Left forelimb (tissue), 1 donor: ENCODE measurements around the gene HECTD2.
"Not testable (repeated sequence)": the region's sequence is repeated elsewhere in the genome, so short reads cannot be mapped to it uniquely, and the experiment has no call there.

ENCODE experiments used
- DNase-seq: peaks from one replicate; pipeline ENCODE4 v3.0.0-alpha.2; 2018; ENCODE audit warnings: low spot score

Gene HECTD2

GRCh38 chr10:91411621-91412020, 1.5 kb downstream of the HECTD2 start:
- no peak for DNase-seq

GRCh38 chr10:91412354-91413087, 2.4 kb downstream of the HECTD2 start:
- no peak for DNase-seq

DNA sequence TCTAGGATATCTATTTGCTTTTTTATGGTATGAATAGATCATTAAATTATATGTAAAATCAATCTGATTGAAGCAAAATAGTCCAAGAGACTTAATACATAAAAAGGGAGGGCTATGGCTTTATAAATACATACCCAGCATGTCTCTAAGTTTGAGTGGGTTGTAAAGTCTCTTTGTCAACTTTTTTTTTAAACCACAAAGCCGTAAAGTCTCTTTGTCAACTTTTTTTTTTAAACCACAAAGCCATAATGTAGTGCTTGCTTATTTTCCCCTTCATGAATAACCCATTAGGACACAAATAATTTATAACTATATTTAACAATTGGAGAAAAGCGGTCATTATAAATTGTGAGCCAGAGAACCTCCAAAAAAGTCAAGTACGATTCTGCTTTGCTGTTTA, 5.7 kb downstream of the HECTD2 start:
- no peak for DNase-seq

DNA sequence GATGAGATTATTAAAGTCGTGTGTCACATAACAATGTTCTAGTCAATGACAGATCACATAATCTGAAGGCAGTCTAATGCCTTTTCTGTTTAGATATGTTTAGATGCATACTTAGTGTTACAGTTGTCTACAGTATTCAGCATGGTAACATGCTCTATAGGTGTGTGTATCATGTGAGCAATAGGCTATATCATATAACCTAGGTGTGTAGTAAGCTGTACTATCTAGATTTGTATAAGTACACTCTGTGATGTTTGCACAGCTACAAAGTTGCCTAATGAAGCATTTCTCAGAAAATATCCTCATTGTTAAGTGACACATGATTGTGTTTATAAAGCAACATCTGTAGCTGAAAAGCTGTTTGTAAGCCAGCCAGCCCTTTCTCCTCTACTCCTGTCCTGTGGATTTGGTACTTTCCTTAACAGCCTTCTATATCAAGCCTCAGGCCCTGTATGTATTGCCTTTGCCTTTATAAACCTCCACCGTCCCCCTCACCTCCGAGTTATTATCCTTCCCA, 6.3 kb downstream of the HECTD2 start:
- no peak for DNase-seq

DNA sequence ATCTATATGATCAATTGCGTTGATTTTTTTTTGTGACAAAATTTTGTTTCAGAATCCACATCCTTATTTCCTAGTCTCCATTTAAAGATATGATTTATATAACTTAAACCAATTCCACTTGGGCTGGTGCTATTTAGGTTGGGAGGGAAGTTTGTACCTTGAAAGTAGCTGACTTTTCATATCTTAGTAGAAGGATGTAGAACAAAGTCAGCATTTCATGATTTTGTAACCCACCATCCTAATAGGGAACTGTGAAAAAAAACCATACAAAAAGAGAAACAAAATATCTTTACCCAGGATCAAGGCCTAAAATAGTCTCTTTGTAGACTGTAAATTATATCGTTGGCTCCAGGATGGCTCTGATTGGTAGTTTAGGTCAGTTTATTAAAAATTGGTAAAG, 8.3 kb downstream of the HECTD2 start:
- no peak for DNase-seq

DNA sequence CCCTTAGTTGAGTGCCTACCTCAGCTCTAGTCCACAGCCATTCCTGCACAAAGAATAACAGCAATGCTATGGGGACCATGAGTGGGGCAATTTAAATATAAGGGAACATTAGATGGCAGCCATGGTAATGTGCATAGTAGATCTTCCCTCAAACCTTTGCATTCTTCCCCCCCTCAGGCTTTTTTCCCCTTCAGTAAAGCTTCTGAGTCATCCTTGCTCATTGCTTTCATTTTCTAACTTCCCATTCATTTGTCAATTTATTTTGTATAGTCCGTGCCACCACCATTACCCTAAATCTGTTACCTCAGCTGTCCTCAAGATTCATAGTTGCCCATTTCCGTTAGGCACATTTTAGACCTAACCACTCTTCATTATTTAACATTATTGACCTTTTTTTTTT, 10.7 kb downstream of the HECTD2 start:
- no peak for DNase-seq

DNA sequence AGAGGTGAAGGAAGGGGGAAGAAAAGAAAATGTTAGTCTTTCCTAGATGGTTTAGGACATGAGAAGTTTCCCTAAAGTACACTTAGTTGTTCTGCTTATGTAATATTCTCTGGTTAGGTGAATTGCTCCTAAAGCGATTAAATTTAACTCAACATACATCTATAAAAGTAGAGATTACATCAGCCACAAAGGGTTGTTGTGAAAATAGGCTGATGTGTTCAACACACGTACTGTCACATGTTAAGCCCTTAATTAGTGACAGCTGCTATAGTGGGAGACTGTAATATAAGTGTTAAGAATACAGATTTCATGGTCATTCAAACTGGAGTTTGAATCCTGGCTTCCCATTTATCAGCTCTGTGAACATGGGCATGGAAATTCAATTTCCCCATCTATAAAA, 12.8 kb downstream of the HECTD2 start:
- no peak for DNase-seq

- DNase-seq = no peak
Observed at GRCh38 chr10:91424016-91424415, 13.9 kb downstream of the HECTD2 start.

DNA sequence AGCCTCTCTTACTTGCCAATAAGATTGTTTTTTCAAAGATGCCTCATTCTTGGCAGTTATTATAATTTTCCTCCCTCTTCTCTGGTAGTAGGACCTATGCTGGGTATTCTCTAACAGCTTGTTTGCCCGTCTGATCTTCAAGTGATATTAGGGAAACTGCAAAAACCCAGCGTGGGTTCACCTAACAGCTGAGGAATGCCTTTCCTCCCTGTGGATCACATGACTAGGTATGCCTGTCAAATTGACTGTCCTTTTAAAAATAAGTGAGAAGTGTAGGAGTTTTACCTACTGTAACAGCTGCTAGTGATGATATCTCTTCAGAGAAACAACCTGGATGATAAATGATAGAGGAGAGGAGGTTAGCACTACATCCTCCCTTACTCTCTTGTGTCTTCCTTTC, 22.0 kb downstream of the HECTD2 start:
- DNase-seq = no peak

DNA sequence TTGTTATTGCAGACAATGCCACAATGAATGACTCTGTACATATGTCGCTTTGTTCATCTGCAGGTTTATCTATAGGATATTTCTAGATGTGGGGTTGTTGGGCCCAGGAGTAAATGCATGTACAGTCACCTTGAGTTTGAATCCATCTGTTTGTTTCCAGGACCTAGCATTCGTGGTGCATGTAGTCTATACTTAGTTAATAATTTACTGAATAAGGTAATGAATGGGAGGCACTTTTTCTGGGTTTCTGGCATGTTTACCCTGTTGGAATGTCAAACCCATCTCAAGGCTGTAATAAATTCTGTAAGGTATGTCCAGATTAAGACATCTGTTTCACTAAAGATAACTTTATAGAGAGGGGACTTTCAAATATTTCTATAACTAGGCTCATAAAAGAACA, 23.5 kb downstream of the HECTD2 start:
- DNase-seq = no peak

DNA sequence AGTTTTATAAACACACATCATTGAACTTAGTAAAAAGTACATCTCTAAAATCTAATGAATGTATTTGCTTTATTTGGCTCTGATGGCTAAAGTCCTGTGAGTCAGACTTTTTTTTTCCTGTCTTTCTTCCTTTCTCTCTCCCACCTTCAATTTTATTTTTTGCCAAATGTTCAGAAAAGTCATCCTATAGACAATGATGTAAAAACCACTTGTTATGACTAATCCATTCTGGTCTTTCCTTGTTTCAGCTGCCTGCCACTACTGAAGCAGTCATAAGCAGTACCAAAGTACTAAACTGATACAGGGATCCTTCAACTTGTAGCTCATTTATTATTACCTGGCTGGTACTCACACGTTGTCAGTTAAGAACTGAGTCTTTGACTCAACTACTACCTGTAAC, 23.9 kb downstream of the HECTD2 start:
- DNase-seq = no peak

- no peak for DNase-seq
Observed at GRCh38 chr10:91435241-91435640, 25.1 kb downstream of the HECTD2 start.

DNA sequence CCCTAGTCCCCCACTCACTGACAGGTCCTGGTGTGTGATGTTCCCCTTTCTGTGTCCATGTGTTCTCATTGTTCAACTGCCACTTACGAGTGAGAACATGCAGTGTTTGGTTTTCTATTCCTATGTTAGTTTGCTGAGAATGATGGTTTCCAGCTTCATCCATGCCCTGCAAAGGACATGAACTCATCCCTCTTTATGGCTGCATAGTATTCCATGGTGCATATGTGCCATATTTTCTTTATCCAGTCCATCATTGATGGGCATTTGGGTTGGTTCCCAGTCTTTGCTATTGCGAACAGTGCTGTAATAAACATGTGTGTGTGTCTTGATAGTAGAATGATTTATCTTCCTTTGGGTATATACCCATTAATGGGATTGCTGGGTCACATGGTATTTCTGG, 28.1 kb downstream of the HECTD2 start:
- not testable (repeated sequence) for DNase-seq

DNA sequence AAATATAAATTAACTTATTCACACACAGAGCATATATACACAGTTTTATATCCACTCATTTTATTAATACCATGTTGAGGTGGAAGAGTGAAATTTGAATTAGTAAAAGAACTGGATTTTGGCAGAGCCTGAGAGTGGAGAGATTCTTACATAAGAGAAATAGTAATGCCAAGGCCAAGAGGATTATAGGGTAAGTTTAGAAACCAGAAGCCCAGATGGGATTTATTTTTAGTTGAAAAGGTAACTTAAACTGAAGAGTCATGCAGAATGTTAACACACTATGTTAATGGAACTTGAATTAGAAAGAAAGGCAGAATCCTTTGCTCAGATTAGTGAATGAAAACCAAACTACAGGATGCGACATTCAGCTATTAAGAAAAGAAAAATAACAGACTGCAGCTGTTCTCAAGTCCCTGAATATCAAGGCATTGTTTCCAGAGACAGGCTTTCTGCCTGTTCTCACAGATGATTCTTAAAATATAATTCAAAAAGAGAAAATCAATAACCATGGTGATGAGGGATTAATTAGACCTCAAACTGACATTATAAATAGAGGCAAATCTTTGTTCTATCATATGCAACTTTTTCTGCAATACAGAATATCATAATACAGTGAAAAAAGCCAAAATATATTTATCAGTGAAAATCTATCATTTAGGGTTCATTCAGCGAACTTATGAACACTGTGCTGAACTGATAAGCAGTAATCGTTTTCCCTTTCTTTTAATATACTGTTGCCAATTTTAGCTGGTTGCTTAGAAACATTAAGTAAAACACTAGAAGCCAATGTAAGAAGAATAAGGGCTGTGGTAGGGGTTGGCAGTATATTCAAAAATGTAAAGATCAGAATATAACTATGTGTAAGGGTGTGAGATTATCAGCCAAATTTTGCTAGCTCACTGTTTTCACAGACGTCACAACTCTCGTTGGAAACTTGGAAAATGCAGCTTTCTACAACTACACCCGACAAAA, 34.4 kb downstream of the HECTD2 start:
- DNase-seq = no peak

- DNase-seq = no peak
Observed at GRCh38 chr10:91452063-91452462, 41.9 kb downstream of the HECTD2 start.

DNA sequence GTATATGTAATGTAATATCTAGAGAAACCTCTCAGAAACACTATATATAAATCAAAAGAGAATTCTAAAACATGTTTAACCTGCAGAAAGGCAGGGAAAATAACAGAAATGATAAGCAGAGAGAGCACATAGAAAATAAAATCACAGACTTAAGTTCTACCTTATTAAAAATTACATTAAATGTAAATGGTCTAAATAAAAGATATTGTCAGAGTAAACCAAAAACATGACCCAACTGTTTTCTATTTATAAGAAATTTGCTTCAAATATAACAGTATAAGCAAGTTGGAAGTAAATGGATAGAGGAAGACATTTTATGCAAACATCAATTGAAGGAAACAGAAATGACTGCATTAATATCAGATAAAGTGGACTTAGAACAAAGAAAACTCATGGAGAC, 43.4 kb downstream of the HECTD2 start:
- DNase-seq = no peak

- not testable (repeated sequence) for DNase-seq
Observed at GRCh38 chr10:91455135-91455534, 45.0 kb downstream of the HECTD2 start.

DNA sequence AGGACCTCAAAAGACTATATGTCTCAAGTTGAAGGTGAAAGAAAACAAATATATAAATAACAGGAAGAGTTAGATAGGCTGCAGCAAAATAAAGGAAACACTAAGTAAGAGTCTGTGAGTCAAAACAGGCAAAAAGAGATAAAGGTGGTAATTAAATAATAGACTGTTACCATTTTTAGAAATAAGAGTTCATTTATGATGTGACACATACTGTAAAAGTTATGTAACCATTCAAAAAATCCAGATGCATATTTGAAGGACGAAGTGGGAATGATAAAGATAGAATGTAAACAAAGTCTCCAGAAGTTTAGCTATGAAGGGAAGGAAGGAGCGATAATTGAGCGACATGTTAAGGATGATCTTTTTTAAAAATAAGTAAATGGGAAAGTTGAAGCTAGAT, 50.5 kb downstream of the HECTD2 start:
- DNase-seq = no peak

DNA sequence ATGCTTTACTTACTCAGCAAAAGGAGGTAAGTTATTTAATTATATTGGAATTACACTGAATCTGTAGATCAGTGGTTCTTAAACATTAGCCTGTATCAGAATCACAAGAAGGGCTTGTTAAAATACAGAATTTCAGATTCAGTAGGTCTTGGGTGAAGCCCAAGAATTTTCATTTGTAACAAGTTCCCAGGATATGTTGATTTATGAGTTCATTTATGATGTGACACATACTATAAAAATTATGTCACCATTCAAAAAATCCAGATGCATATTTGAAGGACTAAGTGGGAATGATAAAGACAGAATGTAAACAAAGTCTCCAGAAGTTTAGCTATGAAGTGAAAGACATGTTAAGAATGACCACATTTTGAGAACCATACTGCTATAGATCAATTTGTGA, 52.3 kb downstream of the HECTD2 start:
- DNase-seq = no peak

DNA sequence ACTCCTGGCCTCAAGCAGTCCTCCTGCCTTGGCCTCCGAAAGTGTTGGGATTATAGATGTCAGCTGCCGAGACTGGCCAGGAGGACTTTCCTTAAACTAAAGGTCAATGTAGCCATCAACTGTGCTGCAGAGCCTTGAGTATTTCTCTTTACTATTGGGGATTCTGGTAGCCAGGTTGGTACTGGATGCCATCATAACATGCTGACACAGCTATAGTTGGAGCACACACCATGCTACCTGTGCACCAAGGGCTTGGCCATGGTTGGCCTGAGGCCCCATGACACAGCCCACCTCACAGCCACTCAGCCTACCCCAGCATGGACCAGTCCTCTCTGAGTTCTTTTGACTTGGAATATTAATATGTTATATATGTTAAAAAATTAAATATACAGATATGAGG, 54.4 kb downstream of the HECTD2 start:
- DNase-seq = no peak

DNA sequence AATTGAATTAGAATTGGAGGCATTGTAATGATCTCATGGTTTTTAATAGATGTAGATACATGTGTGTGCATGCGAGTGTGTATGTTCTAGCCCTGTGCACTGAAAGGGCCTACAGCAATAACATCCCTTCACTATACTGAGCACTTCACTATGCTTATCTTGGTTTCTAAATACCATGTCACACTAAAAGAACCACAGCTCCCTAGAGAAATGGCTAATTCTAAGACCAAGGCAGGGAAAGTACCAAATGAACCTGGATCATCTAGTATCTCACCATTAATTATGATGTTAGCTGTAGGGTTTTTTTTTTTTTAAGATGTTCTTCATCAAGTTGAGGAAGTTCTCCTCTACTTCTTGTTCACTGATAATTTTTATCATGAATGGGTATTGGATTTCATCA, 55.1 kb downstream of the HECTD2 start:
- no peak for DNase-seq

DNA sequence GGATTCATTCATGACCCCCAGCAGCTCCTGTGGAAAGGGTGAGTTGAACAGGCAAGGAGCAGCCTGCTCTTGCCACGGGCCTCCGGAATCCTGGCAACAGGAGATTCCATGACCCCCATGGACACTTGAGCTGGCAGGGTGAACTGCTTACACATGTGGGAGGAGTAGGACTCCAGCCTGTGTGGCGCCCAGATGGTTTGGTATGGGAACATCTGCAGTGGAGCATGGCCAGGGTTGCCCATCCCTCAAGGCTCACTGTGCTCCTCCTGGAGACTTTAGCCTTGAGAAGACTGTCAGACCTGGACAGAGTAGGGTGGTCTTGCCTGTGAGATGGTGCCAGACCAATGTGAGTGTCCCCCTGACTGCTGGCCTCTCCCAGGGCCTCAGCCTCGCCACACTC, 57.0 kb downstream of the HECTD2 start:
- no peak for DNase-seq

GRCh38 chr10:91471602-91472001, 61.5 kb downstream of the HECTD2 start:
- no peak for DNase-seq
